GDM1 (cell line): ENCODE results near the gene PRCP.
"Not testable (repeated sequence)": the region's sequence is repeated elsewhere in the genome, so short reads cannot be mapped to it uniquely, and the experiment has no call there.

Experiments used
- DNase-seq: peaks from one replicate; lab custom pipeline; 2025; lab: John Stamatoyannopoulos, UW

PRCP gene

GRCh38 chr11:82900277-82901164 is at the start of gene PRCP:
Gene PRCP, minus strand, starts transcription at chr11:82900430. Its CDS starts 28 bp downstream, at chr11:82900402.
- DNase-seq: peak; percentile 87

GRCh38 chr11:82949352-82949751 is 49.1 kb upstream of the PRCP start:
- no peak for DNase-seq

DNA sequence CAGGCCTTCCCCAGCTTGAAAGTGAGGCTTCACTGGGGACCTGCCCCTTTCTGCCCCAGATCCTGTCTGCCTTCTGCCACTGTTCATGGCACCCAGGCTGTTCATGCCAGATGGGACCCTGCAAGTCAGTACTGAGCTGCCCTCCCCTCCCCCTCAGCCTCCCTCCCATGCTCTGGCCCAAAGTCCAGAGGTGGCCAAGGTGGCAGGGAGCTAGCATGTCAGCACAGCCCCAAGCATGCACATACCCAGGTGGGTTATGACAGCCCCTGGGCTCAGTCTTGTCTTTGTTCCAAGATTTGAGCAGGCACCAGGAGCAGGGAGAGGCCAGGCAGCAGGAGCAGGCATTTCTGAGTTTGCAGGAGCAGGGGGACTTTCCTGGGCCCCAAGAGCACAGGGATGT is 45.5 kb upstream of the PRCP start:
- DNase-seq: no peak

GRCh38 chr11:82945041-82945440 is 44.8 kb upstream of the PRCP start:
- DNase-seq: not testable (repeated sequence)

DNA sequence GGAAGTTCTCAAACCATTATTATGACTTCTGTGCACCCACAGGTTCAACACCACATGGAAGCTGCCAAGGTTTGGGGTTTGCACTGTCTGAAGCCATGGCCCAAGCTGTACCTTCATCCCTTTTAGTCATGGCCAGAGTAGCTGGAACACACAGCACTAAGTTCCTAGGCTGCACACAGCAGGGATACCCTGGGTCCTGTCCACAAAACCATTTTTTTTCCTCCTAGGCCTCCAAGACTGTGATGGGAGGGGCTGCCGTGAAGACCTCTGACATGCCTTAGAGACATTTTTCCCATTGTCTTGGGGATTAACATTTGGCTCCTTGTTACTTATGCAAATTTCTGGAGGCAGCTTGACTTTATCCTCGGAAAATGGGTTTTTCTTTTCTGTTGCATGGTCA is 44.0 kb upstream of the PRCP start:
- no peak for DNase-seq

- not testable (repeated sequence) for DNase-seq
These were observed 43.2 kb upstream of the PRCP start for GRCh38 chr11:82943430-82943829.

DNA sequence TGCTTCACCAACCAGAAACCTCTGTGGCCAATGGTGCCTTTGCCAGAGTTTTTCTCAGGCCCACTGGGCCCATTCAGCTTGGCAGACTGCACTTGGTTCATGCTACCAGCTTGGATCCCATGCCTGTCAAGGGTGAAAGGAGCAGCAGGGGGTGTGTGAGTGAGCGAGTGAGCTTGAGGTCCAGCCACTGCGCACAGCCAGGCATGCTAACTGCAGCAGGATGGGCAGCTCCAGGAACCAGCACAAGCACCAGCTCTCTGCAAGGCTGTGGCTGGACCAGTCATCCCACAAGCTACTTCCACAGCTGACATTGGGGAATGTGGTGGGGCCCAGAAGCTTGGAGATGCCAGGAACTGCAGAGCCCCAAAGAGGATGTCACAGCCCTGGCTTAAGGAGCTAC is 42.1 kb upstream of the PRCP start:
- DNase-seq: no peak

GRCh38 chr11:82939456-82939855 is 39.2 kb upstream of the PRCP start:
- no peak for DNase-seq

DNA sequence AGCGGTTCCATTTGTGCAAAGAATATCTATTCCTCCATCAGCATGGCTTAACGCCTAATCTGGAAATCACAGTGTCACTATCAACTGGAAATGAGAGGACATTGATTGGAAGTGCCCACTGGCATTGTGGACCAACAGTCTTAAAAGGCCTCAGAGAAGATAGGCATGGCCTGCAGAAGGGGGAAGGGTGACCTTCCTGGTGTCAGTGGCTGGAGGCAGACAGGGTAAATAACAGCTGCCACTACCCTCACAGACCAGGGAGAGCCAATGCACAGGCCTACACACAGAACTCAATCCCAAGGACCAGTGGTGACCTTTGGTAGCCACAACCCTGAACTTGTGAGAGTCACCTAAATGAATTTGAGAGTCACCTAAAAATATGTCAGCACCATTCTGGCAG is 37.3 kb upstream of the PRCP start:
- no peak for DNase-seq

- no peak for DNase-seq
These were observed 36.0 kb upstream of the PRCP start for GRCh38 chr11:82936261-82936660.

GRCh38 chr11:82932564-82932963 is 32.3 kb upstream of the PRCP start:
- no peak for DNase-seq

DNA sequence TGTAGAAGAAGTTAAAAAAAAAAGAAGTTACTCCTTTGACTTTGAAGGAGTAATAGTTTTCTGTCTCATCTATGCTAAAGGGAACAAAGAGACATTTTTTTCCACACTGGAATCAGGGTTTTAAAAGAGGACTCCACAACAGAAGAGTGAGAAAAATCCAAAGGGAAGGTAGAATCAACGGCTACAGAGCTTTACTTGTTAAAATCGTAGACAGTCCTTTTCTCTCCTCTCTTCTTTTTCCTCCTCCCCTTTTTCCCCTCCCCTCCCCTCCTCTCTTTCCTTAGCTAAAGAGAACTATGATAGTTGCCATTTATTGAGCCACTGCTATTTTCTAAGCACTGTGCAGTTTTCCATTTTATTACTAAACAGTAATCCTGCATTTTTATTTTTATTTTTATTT is 30.5 kb upstream of the PRCP start:
- no peak for DNase-seq

- DNase-seq: no peak
These were observed 30.0 kb upstream of the PRCP start for GRCh38 chr11:82930229-82930628.

DNA sequence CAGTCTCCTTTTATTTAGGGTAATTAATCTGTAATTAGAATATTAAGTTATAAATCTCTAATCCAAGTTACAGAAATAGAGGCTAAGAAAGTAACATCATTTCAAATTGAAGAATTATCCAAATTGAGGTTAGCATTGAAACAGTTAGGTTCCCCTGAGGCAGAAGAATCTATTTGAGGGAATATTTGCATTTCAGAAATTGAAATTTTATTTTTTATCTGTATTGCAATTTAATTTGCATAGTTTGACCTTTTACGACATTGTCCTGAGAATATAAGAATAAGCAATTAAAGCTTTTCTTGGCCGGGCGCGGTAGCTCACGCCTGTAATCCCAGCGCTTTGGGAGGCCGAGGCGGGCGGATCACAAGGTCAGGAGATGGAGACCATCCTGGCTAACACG is 28.9 kb upstream of the PRCP start:
- no peak for DNase-seq

DNA sequence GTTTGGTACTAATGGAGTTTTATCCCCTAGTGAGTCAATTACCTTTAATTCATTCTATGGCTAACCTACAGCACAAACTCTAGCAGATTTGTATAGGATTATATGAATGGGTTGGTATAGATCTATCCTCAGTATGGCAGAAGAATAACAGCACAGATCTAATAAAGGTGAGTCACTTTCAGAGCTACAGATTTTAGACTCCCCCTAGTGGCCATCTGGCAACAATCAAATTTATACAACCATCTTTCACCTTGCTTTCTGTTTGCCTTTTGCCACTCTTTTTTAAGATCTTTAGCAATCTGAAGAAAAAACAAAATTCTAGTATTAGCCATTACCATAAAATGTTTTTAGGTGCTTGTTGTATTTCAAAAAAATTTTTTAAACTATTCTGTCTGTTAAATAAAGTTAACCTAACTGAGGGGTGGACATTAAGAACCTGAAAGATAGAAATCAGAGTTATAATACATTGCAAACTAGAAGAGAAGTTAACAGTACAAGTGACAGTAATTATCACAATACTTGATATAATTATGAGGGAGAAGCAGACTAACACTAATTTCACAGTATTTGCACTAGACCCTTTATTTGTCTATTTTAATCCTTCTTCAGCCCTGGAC is 27.1 kb upstream of the PRCP start:
- peak; percentile 13 for DNase-seq

GRCh38 chr11:82924522-82925224 is 24.4 kb upstream of the PRCP start:
- DNase-seq: no peak

- not testable (repeated sequence) for DNase-seq
These were observed 22.4 kb upstream of the PRCP start for GRCh38 chr11:82922396-82923173.

- not testable (repeated sequence) for DNase-seq
These were observed 20.0 kb upstream of the PRCP start for GRCh38 chr11:82920227-82920626.

DNA sequence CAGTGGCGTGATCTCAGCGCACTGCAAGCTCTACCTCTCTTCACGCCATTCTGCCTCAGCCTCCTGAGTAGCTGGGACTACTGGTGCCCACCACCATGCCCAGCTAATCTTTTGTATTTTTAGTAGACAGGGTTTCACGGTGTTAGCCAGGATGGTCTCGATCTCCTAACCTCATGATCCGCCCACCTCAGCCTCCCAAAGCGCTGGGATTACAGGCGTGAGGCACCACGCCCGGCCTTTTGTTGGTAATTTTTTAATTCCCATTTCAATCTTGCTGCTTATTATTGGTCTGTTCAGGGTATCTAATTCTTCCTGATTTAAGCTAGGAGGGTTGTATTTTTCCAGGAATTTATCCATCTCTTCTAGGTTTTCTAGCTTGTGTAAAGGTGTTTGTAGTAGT is 19.6 kb upstream of the PRCP start:
- DNase-seq: not testable (repeated sequence)

DNA sequence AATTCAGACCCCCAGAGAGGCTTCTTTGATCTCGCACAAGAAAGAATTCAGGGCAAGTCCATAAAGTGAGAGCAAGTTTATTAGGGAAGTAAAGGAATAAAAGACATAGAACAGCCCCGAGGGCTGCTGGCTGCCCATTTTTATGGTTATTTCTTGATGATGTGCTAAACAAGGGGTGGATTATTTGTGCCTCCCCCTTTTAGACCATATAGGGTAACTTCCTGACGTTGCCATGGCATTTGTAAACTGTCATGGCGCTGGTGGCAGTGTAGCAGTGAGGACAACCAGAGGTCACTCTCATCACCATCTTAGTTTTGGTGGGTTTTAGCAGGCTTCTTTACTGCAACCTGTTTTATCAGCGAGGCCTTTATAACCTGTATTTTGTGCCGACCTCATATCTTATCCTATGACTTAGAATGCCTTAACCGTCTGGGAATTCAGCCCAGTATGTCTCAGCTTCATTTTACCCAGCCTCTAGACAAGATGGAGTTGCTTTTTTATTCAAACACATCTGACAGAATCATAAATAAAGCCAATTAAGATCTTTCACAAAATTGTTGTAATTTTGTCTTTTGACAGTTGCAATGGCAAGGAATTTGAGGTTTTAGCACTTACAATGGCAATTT is 8.9 kb upstream of the PRCP start:
- no peak for DNase-seq

DNA sequence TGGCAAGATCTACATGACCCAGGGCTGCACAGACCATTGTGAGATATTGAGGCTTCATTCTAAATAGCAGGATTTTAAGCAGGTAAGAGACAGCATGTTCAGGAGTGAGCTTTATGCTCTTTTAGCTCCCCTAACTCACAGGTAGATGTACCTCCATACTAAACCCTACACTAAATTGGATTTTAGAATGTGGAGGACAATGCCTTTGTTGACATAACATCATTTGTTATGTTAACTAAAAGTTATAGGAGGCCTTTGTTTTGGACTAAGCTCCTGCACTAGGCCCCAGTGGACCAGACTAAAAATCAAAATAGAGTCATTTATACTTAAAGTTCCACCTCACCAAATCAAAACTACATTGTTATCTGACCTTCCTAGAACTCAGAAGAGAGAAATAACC is 8.1 kb upstream of the PRCP start:
- DNase-seq: no peak

DNA sequence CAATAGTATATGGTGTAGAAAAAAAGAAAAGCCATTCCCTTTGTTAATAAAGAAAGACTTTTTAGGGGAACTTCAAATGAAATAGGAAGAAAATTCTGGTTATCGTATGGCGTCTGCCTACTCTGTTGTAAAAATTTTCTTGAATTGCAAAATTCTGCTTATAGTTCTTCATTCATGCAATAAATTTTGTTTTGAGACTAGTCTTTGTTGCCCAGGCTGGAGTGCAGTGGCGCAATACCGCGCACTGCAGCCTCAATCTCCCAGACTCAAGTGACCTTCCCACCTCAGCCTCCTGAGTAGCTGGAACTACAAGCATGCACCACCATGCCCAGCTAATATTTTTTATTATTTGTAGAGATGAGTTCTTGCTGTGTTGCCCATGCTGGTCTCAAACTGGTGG is 7.1 kb upstream of the PRCP start:
- DNase-seq: no peak
